ENCODE data around the gene NPHS1. TPM values are rescaled to one million over a fixed set of nuclear protein-coding genes. Genes with fewer than 3 reads are reported as not detected.

Gene NPHS1
- polyA plus RNA-seq, 1 donor from 2014 or later, result 0.05 TPM

DNA sequence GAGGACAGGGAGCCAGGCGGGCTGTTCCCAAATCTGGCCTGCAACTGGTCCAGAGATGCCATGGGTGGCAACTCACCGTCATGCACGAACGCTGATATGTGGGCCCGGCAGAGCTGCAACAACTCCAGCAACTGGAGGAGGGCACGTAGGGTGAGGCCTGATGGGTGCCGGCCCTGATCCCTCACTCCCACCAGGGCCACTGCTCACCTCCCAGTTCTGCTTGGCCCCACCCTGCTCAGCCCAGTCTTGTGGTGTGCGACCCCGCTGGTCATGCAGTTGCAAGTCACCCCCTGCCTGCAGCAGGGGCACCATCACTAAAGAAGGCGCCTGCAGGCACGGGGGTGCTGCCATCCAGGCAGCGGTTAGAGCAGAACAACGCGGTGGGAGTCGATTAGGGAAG is 60.0 kb downstream of the NPHS1 start:
- Histone ChIP-seq H4K20me1 (ENCODE audit: insufficient read depth) (no peaks in the 10 kb centered on the region), H2AFZ (ENCODE audit: low read depth, low read length) (no peak overlapping the region), H3F3A (ENCODE audit: insufficient read depth, low read length, poor library complexity, severe bottlenecking) (no peaks in the 10 kb centered on the region), H3K9me3 (ENCODE audit: low read length) (no peaks in the 10 kb centered on the region), H3K4me2 (ENCODE audit: low read length) (no peak overlapping the region), H3K79me2 (replicated peaks; ENCODE audit: insufficient read depth, low read length) (no peaks in the 10 kb centered on the region), H3K27me3 (ENCODE audit: insufficient read depth, low read depth, low read length) (peaks cover 13% of the 10 kb centered on the region), H3K36me3 (ENCODE audit: insufficient read depth, low read length) (no peaks in the 10 kb centered on the region), H3K9me2 (ENCODE audit: insufficient read depth, low read length) (no peaks in the 10 kb centered on the region), H3K4me3 (ENCODE audit: low read length) (no peak overlapping the region), H3K9ac (ENCODE audit: low read length) (no peak overlapping the region), H3K27ac (ENCODE audit: low read length) (no peak overlapping the region)
- TF ChIP-seq, protein P1, sequence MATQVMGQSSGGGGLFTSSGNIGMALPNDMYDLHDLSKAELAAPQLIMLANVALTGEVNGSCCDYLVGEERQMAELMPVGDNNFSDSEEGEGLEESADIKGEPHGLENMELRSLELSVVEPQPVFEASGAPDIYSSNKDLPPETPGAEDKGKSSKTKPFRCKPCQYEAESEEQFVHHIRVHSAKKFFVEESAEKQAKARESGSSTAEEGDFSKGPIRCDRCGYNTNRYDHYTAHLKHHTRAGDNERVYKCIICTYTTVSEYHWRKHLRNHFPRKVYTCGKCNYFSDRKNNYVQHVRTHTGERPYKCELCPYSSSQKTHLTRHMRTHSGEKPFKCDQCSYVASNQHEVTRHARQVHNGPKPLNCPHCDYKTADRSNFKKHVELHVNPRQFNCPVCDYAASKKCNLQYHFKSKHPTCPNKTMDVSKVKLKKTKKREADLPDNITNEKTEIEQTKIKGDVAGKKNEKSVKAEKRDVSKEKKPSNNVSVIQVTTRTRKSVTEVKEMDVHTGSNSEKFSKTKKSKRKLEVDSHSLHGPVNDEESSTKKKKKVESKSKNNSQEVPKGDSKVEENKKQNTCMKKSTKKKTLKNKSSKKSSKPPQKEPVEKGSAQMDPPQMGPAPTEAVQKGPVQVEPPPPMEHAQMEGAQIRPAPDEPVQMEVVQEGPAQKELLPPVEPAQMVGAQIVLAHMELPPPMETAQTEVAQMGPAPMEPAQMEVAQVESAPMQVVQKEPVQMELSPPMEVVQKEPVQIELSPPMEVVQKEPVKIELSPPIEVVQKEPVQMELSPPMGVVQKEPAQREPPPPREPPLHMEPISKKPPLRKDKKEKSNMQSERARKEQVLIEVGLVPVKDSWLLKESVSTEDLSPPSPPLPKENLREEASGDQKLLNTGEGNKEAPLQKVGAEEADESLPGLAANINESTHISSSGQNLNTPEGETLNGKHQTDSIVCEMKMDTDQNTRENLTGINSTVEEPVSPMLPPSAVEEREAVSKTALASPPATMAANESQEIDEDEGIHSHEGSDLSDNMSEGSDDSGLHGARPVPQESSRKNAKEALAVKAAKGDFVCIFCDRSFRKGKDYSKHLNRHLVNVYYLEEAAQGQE (IDR thresholded peaks at IDR 0.05; ENCODE audit: borderline replicate concordance), result no peak
- TF ChIP-seq RAD21 (conservative IDR thresholded peaks at IDR 0.05), result no peak
- no peak for TF ChIP-seq EP300 (conservative IDR thresholded peaks at IDR 0.05; ENCODE audit: poor library complexity, severe bottlenecking)
- TF ChIP-seq, protein P2, sequence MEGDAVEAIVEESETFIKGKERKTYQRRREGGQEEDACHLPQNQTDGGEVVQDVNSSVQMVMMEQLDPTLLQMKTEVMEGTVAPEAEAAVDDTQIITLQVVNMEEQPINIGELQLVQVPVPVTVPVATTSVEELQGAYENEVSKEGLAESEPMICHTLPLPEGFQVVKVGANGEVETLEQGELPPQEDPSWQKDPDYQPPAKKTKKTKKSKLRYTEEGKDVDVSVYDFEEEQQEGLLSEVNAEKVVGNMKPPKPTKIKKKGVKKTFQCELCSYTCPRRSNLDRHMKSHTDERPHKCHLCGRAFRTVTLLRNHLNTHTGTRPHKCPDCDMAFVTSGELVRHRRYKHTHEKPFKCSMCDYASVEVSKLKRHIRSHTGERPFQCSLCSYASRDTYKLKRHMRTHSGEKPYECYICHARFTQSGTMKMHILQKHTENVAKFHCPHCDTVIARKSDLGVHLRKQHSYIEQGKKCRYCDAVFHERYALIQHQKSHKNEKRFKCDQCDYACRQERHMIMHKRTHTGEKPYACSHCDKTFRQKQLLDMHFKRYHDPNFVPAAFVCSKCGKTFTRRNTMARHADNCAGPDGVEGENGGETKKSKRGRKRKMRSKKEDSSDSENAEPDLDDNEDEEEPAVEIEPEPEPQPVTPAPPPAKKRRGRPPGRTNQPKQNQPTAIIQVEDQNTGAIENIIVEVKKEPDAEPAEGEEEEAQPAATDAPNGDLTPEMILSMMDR (IDR thresholded peaks at IDR 0.05; ENCODE audit: poor library complexity, severe bottlenecking), result no peak
- no peak for TF ChIP-seq EZH2 (IDR thresholded peaks at IDR 0.05; ENCODE audit: borderline replicate concordance, insufficient read depth, low read length, poor library complexity, severe bottlenecking)
- TF ChIP-seq MXI1 (conservative IDR thresholded peaks at IDR 0.05; ENCODE audit: poor library complexity, severe bottlenecking), result no peak
- no peak for TF ChIP-seq POLR2AphosphoS5 (IDR thresholded peaks at IDR 0.05)
- no peak for TF ChIP-seq SMC3 (conservative IDR thresholded peaks at IDR 0.05; ENCODE audit: poor library complexity)

DNA sequence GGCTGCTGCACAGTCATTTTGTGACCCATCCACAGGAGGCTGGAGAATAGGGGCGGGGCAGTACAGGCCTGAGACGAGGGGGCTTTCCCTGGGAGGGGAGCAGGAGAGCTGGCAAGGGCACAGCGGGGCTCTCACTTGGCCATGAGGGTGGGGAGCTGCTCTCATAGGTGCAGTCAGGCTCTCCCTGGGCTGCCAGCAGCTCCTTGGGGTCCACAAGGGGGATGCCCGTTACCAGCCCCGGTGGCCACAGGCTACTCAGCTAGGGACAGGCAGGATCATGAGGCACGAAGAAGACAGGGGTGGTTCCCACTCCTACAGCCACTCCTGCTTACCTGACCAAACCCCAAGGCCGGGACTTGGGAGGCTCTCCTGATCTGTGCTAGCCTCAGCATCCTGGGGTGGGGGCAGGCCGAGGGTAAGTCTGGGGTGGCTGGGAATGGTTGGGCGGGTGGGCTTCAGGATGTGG is 60.5 kb downstream of the NPHS1 start:
- Histone ChIP-seq H3K9me2 (ENCODE audit: insufficient read depth, low read length) (no peaks in the 10 kb centered on the region), H3K79me2 (replicated peaks; ENCODE audit: insufficient read depth, low read length) (no peaks in the 10 kb centered on the region), H3F3A (ENCODE audit: insufficient read depth, low read length, poor library complexity, severe bottlenecking) (no peaks in the 10 kb centered on the region), H3K36me3 (ENCODE audit: insufficient read depth, low read length) (no peaks in the 10 kb centered on the region), H3K9ac (ENCODE audit: low read length) (no peak overlapping the region), H3K4me2 (ENCODE audit: low read length) (no peak overlapping the region), H3K4me3 (ENCODE audit: low read length) (no peak overlapping the region), H3K9me3 (ENCODE audit: low read length) (no peaks in the 10 kb centered on the region), H3K27me3 (ENCODE audit: insufficient read depth, low read depth, low read length) (peaks cover 9% of the 10 kb centered on the region), H3K27ac (ENCODE audit: low read length) (no peak overlapping the region), H4K20me1 (ENCODE audit: insufficient read depth) (no peaks in the 10 kb centered on the region), H2AFZ (ENCODE audit: low read depth, low read length) (no peak overlapping the region)
- TF ChIP-seq, protein P1 (IDR thresholded peaks at IDR 0.05; ENCODE audit: borderline replicate concordance), result no peak
- TF ChIP-seq TAF1 (IDR thresholded peaks at IDR 0.05; ENCODE audit: low read depth), result no peak
- no peak for TF ChIP-seq RAD21 (conservative IDR thresholded peaks at IDR 0.05)
- TF ChIP-seq, protein P2 (IDR thresholded peaks at IDR 0.05; ENCODE audit: poor library complexity, severe bottlenecking), result no peak
- TF ChIP-seq EZH2 (IDR thresholded peaks at IDR 0.05; ENCODE audit: borderline replicate concordance, insufficient read depth, low read length, poor library complexity, severe bottlenecking), result no peak
- no peak for TF ChIP-seq EP300 (conservative IDR thresholded peaks at IDR 0.05; ENCODE audit: poor library complexity, severe bottlenecking)
- TF ChIP-seq MXI1 (conservative IDR thresholded peaks at IDR 0.05; ENCODE audit: poor library complexity, severe bottlenecking), result no peak
- TF ChIP-seq POLR2AphosphoS5 (IDR thresholded peaks at IDR 0.05), result no peak
- TF ChIP-seq SMC3 (conservative IDR thresholded peaks at IDR 0.05; ENCODE audit: poor library complexity), result no peak

Data from neural cell (in vitro differentiated cells).